ENCODE data around the gene RFC3. TPM values are rescaled to one million over a fixed set of nuclear protein-coding genes. Genes with fewer than 3 reads are reported as not detected.

The RFC3 gene
- total and polyA plus RNA-seq, 2 of the 13 experiments (the other 11 are each of a cell fraction or from before 2014, with no cell fraction given), result 16.0 to 55.7 TPM

DNA sequence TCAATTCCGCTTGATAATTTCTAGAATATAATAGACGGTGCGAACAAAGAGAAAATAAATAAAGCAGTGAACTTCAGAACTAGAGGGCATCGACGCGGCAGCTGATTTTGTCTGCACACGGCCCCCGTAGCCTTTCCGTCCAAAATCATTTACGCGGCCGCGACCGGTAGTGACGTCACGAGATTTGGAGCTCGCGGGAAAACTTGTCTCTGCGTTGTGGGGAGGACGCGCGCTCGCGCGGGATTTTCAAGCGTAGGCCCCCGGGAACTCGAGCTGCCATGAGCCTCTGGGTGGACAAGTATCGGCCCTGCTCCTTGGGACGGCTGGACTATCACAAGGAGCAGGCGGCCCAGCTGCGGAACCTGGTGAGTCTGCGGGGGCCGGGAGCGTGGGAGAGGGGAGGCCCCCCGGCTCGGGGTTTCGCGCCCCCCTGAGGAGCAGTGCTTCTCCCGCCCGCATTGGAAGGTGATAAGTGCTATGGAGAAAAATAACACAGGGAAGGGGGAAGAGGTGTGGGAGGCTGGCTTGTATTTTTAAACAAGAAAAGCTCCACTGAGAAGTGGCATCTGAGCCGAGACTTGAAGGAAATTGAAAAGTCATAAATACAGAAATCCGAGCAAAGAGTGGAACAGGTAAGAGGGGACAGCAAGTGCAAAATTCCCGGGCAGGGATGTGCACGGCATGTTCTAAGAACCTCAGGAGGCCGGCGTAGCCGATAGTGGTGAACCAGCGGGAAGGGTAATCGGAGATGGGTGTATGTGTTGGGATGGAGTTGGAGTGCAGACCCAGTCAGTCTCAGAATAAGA lies at the start of gene RFC3 (continued):
- peak; percentile 58 for TF ChIP-seq NFYB (CRISPR knock-in tag; IDR thresholded peaks at IDR 0.05)
- TF ChIP-seq ZNF33B (CRISPR knock-in tag; IDR thresholded peaks at IDR 0.05), result no peak
- TF ChIP-seq, protein P1, sequence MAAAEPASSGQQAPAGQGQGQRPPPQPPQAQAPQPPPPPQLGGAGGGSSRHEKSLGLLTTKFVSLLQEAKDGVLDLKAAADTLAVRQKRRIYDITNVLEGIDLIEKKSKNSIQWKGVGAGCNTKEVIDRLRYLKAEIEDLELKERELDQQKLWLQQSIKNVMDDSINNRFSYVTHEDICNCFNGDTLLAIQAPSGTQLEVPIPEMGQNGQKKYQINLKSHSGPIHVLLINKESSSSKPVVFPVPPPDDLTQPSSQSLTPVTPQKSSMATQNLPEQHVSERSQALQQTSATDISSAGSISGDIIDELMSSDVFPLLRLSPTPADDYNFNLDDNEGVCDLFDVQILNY (CRISPR knock-in tag; conservative IDR thresholded peaks at IDR 0.05), result peak; percentile 98
- TF ChIP-seq ASH2L (IDR thresholded peaks at IDR 0.05; ENCODE audit: insufficient read length, low read depth, low read length), result peak; percentile 92
- peak; percentile 87; the same call in 1 of the 2 replicates for TF ChIP-seq KAT7 (CRISPR knock-in tag; IDR thresholded peaks at IDR 0.05; ENCODE audit: borderline replicate concordance)
- TF ChIP-seq, protein P2, sequence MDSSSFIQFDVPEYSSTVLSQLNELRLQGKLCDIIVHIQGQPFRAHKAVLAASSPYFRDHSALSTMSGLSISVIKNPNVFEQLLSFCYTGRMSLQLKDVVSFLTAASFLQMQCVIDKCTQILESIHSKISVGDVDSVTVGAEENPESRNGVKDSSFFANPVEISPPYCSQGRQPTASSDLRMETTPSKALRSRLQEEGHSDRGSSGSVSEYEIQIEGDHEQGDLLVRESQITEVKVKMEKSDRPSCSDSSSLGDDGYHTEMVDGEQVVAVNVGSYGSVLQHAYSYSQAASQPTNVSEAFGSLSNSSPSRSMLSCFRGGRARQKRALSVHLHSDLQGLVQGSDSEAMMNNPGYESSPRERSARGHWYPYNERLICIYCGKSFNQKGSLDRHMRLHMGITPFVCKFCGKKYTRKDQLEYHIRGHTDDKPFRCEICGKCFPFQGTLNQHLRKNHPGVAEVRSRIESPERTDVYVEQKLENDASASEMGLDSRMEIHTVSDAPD (CRISPR knock-in tag; IDR thresholded peaks at IDR 0.05), result peak; percentile 40; the same call in 1 of the 2 replicates
- TF ChIP-seq SMC3 (IDR thresholded peaks at IDR 0.05; ENCODE audit: low read length), result no peak
- TF ChIP-seq, protein P3, sequence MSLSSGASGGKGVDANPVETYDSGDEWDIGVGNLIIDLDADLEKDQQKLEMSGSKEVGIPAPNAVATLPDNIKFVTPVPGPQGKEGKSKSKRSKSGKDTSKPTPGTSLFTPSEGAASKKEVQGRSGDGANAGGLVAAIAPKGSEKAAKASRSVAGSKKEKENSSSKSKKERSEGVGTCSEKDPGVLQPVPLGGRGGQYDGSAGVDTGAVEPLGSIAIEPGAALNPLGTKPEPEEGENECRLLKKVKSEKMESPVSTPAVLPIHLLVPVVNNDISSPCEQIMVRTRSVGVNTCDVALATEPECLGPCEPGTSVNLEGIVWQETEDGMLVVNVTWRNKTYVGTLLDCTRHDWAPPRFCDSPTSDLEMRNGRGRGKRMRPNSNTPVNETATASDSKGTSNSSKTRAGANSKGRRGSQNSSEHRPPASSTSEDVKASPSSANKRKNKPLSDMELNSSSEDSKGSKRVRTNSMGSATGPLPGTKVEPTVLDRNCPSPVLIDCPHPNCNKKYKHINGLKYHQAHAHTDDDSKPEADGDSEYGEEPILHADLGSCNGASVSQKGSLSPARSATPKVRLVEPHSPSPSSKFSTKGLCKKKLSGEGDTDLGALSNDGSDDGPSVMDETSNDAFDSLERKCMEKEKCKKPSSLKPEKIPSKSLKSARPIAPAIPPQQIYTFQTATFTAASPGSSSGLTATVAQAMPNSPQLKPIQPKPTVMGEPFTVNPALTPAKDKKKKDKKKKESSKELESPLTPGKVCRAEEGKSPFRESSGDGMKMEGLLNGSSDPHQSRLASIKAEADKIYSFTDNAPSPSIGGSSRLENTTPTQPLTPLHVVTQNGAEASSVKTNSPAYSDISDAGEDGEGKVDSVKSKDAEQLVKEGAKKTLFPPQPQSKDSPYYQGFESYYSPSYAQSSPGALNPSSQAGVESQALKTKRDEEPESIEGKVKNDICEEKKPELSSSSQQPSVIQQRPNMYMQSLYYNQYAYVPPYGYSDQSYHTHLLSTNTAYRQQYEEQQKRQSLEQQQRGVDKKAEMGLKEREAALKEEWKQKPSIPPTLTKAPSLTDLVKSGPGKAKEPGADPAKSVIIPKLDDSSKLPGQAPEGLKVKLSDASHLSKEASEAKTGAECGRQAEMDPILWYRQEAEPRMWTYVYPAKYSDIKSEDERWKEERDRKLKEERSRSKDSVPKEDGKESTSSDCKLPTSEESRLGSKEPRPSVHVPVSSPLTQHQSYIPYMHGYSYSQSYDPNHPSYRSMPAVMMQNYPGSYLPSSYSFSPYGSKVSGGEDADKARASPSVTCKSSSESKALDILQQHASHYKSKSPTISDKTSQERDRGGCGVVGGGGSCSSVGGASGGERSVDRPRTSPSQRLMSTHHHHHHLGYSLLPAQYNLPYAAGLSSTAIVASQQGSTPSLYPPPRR (CRISPR knock-in tag; IDR thresholded peaks at IDR 0.05; ENCODE audit: borderline replicate concordance), result no peak
- no peak for TF ChIP-seq DNMT3B (CRISPR knock-in tag; conservative IDR thresholded peaks at IDR 0.05)
- TF ChIP-seq, protein P4, sequence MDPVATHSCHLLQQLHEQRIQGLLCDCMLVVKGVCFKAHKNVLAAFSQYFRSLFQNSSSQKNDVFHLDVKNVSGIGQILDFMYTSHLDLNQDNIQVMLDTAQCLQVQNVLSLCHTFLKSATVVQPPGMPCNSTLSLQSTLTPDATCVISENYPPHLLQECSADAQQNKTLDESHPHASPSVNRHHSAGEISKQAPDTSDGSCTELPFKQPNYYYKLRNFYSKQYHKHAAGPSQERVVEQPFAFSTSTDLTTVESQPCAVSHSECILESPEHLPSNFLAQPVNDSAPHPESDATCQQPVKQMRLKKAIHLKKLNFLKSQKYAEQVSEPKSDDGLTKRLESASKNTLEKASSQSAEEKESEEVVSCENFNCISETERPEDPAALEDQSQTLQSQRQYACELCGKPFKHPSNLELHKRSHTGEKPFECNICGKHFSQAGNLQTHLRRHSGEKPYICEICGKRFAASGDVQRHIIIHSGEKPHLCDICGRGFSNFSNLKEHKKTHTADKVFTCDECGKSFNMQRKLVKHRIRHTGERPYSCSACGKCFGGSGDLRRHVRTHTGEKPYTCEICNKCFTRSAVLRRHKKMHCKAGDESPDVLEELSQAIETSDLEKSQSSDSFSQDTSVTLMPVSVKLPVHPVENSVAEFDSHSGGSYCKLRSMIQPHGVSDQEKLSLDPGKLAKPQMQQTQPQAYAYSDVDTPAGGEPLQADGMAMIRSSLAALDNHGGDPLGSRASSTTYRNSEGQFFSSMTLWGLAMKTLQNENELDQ (CRISPR knock-in tag; IDR thresholded peaks at IDR 0.05; ENCODE audit: borderline replicate concordance), result no peak
- TF ChIP-seq ZNF446 (CRISPR knock-in tag; IDR thresholded peaks at IDR 0.05), result no peak
- TF ChIP-seq ZNF274 (CRISPR knock-in tag; IDR thresholded peaks at IDR 0.05), result peak; percentile 80; the same call in 1 of the 2 replicates
- TF ChIP-seq ZNF615 (CRISPR knock-in tag; IDR thresholded peaks at IDR 0.05; ENCODE audit: borderline replicate concordance), result no peak
- TF ChIP-seq, protein P5, sequence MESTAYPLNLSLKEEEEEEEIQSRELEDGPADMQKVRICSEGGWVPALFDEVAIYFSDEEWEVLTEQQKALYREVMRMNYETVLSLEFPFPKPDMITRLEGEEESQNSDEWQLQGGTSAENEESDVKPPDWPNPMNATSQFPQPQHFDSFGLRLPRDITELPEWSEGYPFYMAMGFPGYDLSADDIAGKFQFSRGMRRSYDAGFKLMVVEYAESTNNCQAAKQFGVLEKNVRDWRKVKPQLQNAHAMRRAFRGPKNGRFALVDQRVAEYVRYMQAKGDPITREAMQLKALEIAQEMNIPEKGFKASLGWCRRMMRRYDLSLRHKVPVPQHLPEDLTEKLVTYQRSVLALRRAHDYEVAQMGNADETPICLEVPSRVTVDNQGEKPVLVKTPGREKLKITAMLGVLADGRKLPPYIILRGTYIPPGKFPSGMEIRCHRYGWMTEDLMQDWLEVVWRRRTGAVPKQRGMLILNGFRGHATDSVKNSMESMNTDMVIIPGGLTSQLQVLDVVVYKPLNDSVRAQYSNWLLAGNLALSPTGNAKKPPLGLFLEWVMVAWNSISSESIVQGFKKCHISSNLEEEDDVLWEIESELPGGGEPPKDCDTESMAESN (CRISPR knock-in tag; conservative IDR thresholded peaks at IDR 0.05), result peak; percentile 97
- TF ChIP-seq SAP130 (CRISPR knock-in tag; IDR thresholded peaks at IDR 0.05; ENCODE audit: low read depth), result peak; percentile 98
- no peak for TF ChIP-seq ZFP36L2 (CRISPR knock-in tag; IDR thresholded peaks at IDR 0.05)
- TF ChIP-seq ZKSCAN8 (CRISPR knock-in tag; IDR thresholded peaks at IDR 0.05; ENCODE audit: borderline replicate concordance), result peak; percentile 49; the same call in 1 of the 2 replicates
